Ecto neural progenitor cell (in vitro differentiated cells): Measurements from ENCODE around the gene WDR18.
"Not testable (repeated sequence)": the region's sequence is repeated elsewhere in the genome, so short reads cannot be mapped to it uniquely, and the experiment has no call there.

Experiments used
- DNase-seq: peaks from one replicate; pipeline ENCODE4 v3.0.0-alpha.2; 2018; ENCODE audit warnings: low spot score

WDR18 gene

GRCh38 chr19:1019980-1020867 is 36.1 kb downstream of the WDR18 start:
- DNase-seq: peak; percentile 64

DNA sequence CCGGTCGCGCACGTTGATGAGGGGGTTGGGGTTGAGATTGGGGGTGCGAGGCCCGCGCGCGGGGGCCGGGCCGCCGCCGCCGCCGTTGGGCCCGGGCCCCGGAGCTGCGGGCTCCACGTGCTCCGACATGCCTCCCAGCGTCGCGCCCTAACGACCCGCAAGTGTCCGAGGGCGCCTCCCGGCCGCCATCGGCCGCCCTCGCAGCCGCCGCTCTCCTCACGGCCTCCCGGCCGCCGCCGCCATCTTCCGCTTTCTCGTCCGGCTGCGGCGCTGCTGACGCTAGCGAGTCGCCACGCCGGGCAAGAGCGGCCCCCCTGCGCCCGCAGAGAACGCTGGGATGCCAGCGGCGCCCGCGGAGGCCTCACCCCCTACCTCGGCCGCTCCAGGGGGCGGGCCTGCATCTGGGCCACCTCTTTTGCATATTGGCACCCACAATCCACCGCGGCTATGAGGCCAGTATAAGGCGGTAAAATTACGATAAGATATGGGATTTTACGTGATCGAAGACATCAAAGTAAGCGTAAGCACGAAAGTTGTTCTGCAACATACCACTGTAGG is 36.8 kb downstream of the WDR18 start, which contains the start of gene TMEM259:
TSS of gene TMEM259 (minus strand) at position 256 of the 558 bp plus-strand sequence. CDS start at position 129, 127 bp downstream.
- DNase-seq: peak; percentile 97

DNA sequence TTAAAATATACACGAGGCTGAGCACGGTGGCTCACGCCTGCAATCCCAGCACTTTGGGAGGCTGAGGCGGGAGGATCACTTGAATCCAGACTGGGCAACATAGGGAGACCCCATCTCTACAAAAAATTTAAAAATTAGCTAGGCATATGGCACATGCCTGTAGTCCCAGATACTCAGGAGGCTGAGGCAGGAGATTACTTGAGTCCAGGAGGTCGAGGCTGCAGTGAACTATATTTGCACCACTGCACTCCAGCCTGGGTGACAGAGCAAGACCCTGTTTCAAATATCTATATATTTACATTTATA is 39.7 kb downstream of the WDR18 start:
- not testable (repeated sequence) for DNase-seq

DNA sequence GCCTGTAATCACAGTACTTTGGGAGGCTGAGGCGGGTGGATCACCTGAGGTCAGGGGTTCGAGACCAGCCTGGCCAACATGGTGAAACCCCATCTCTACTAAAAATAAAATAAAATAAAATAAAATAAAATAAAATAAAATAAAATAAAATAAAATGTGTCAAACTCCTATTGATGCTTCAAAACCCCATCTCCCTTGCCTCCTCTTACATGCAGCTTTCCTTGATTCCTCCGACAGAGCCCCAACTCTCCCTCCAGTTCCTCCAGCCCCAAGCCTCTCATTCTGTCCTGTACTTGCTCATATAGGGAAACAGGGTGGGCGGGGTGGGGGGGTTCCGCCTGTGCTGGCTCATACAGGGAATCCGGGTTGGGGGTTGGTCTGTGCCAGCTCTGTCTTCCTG is 40.9 kb downstream of the WDR18 start:
- DNase-seq: not testable (repeated sequence)

- DNase-seq: peak; percentile 92
These were observed 42.0 kb downstream of the WDR18 start, which contains the start of gene CNN2 for GRCh38 chr19:1025960-1026782. CNN2 (plus strand) TSS chr19:1026608; CDS start chr19:1026662, 54 bp downstream.

GRCh38 chr19:1026783-1027649 is 42.9 kb downstream of the WDR18 start:
- no peak for DNase-seq

GRCh38 chr19:1027650-1028061 is 43.5 kb downstream of the WDR18 start:
- no peak for DNase-seq

DNA sequence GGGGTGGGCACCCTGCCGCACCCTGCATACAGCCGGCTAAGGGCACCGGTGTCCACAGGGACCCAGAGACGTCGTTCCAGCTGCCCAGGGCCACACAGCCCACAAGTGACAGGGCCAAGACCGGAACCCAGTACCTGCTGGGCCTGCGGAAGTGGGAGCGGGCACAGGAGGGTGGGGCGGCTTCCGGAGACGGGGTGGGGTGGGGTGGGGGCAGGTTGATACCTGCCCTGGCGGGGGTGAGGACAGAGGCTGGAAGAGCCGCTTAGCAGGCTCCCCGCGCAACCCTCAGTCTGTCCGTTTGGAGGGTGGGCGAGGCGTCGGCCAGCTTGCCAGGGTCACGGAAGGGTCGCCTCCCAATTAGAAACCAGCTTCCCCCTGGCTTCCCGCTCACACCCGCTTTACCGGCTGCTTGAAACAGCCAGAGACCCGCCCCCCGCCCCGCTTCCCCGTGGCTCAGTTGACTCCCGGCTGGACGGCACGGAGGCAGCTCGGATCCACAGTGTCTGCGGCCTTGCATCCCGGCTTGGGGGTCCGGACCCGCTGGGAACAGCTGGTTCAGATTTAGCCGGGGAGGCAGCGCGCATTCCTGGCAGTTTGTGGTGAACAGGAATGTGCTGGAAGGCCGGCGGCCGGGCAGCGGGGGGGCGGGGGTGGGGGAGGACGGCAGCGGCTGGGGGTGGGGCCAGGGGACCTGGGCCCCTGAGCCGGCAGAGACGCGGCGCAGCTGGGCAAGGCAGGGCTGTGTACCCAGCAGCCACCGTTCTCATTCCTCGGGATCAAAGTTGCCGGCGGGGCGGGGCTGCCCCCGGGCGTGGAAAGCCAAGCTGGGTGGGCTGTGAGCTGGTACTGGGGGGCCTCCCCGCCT is 44.1 kb downstream of the WDR18 start:
- DNase-seq: peak; percentile 90

- DNase-seq: no peak
These were observed 48.2 kb downstream of the WDR18 start for GRCh38 chr19:1032264-1032867.

DNA sequence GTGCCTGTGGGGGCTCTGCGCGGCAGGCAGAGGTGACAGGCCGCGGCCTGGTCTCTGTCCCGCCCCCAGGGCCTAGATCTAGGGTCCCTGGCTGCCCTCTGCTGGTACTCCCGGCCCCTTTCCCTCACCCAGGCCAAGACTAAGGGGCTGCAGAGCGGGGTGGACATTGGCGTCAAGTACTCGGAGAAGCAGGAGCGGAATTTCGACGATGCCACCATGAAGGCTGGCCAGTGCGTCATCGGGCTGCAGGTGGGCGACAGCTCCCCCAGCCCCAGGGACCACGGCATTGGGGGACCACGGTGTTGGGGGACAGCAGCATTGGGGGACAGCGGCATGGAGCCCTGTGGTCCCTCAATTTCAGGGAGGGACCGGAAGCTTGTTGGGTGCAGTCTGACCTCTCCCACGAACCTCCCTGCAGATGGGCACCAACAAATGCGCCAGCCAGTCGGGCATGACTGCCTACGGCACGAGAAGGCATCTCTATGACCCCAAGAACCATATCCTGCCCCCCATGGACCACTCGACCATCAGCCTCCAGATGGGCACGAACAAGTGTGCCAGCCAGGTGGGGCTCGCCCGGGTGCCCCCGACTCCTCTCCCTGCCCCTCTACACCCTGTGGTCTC is 52.0 kb downstream of the WDR18 start:
- no peak for DNase-seq

- no peak for DNase-seq
These were observed 53.5 kb downstream of the WDR18 start for GRCh38 chr19:1037621-1038064.

DNA sequence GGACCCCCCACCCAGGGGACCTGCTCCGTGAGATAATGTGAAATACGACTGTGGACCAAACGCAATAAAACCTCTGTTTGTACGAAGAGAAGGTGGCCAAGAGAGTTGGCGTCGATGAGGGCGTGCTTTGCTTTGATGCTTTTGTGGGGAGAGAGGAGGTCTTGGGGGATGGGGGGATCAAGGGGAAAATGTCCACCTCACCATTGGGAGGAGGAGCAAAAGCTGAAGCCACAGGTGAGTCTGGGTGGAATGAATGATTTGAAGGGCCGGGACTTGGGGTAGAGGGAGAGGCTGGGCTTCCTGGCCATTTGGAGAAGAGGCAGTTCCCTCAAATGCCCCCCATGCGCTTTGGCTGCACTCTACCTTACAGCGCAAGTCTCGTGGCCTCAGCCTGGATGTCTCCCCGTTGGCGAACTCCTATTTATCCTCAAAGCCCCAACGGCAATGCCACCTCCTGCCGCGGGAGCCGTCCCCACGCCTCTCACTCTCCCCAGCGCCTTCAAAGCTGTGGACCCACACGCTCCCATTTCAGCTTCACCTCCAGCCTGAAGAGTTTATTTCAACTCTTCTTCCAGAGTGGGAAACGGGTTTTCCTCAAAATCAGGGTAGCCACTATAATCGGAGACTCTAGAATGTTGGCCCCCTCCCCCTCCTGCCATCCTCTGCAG is 55.0 kb downstream of the WDR18 start:
- DNase-seq: no peak

GRCh38 chr19:1039646-1040475 is 55.7 kb downstream of the WDR18 start, which contains the start of gene ABCA7:
ABCA7 (plus strand) TSS chr19:1040107; CDS start chr19:1041362, 1,255 bp downstream.
- peak; percentile 98 for DNase-seq

DNA sequence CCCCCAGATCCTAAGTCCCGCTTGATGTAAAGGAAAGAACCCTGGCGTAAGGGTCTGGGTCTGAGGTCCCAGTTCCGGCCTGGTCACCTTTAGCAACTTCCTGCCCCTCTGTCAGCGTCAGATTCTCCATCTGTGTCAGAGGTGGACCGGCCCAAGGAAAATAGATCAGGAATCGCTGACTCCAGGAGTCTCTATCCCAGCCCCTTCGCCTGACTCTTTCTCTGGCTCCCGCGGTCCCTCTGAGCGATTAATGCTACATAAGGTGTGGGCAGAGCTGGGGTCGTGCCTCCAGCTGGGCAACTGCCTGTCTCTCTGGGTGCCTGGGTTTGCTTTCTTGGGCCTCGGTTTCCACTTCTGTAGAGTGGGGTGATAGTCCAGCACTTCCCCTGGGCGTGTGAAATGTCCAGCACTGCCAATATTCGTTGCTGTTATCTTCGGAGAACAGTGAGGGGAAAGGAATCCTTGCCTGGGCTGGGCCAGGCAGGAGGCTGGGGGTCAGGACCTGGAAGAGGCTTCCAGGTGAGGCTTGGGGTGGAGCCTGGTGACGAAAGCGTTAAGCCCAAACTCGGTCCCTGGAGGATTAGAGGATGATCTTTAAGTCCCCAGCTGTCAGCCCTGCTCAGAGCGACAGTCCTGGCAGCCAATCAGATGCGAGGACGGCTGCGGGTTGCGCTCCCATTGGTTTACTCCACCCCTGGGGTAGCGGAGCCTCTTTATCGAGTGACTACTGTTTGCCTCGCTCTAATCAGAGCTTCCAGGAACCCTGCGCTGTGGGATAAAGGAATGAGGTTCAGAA is 56.5 kb downstream of the WDR18 start:
- peak; percentile 95 for DNase-seq

DNA sequence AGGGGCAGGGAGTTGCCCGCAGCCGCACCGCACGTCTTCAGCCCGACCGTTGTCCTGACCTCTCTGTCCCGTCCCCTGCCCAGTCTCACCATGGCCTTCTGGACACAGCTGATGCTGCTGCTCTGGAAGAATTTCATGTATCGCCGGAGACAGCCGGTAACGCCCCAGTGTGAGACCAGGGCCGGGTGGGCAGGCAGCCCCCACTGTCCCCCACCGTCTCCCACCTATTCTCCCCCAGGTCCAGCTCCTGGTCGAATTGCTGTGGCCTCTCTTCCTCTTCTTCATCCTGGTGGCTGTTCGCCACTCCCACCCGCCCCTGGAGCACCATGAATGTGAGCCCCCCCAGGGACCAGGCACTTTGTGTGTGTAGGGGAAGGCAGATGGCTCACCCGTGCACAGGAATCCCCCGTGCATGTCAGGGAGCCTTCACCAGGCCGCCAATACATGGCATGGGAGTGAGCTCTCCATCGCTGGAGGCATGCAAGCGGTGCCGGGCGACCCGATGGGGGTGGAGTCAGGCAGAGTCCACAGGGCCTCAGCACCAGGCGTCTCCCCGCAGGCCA is 57.2 kb downstream of the WDR18 start:
- DNase-seq: no peak

DNA sequence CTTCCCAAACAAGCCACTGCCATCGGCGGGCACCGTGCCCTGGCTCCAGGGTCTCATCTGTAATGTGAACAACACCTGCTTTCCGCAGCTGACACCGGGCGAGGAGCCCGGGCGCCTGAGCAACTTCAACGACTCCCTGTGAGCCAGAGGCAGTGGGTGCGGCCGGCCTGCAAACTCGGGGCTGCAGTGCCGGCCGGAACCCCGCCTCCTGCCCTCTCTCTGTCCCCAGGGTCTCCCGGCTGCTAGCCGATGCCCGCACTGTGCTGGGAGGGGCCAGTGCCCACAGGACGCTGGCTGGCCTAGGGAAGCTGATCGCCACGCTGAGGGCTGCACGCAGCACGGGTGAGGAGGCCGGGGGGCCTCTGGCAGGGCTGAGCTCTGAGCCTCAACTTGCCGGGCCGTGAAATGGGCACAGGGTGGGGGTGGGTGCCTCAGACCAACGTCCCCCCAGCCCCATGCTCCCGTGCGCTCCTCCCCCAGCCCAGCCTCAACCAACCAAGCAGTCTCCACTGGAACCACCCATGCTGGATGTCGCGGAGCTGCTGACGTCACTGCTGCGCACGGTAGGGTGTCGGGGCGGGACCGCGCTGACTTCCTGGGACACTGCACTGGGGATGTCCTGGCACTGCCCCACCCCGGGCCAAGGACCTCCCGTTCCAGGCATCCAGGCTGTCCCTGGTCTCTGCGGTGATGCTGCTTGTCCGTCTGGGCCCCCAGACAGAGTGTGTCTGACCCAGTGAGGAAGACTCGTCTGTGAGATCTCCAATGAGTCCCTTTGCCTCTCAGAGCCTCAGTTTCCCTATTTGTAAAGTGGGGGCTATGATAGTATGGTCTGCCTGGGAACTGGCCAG is 57.9 kb downstream of the WDR18 start:
- no peak for DNase-seq
